ENCODE results near the gene SEC14L6.

GRCh38 chr22:30591191-30591587 lies 44.6 kb upstream of the SEC14L6 start:
- no peak for TF ChIP-seq CTCF (IDR thresholded peaks at IDR 0.05)
- no peak for TF ChIP-seq POLR2A (IDR thresholded peaks at IDR 0.05)

Measured in thyroid gland (tissue), 4 donors.